Loucy (cell line): Measurements from ENCODE around the gene ADAM22.

Experiments used
- CTCF ChIP-seq: fragments of 200-600 bp; sonication (generic); conservative IDR thresholded peaks from 2 replicates; pipeline ENCODE4 v1.5.1; 2014; ENCODE audit warnings: mild to moderate bottlenecking, antibody characterized with exemption, low read length
- EZH2phosphoT487 ChIP-seq: fragments of 200-600 bp; IDR thresholded peaks from 2 replicates; pipeline ENCODE4 v1.6.1; 2018; ENCODE audit warnings: antibody characterized with exemption, mild to moderate bottlenecking, moderate library complexity, borderline replicate concordance

GRCh38 chr7:88062238-88062637, 128.2 kb downstream of the ADAM22 start:
- no peak for TF ChIP-seq CTCF
- no peak for TF ChIP-seq EZH2phosphoT487
